ENCODE results near the gene SLC8A3. TPM values are rescaled to one million over a fixed set of nuclear protein-coding genes. Genes with fewer than 3 reads are reported as not detected.

Gene SLC8A3
- total and polyA plus RNA-seq, 2 of the 13 experiments (the other 11 are each of a cell fraction or from before 2014, with no cell fraction given) = 0.01 to 0.02 TPM

- TF ChIP-seq SMC3 (IDR thresholded peaks at IDR 0.05; ENCODE audit: low read length) (peak; percentile 86), ZBTB38 (CRISPR knock-in tag; IDR thresholded peaks at IDR 0.05) (0 out of 2 replicates have a peak, but pooled peaks have one; percentile 47), RFXAP (CRISPR knock-in tag; IDR thresholded peaks at IDR 0.05; ENCODE audit: borderline replicate concordance) (peak; percentile 26; the same call in 1 of the 2 replicates), XRCC5 (optimal IDR thresholded peaks at IDR 0.05; ENCODE audit: low read length) (peak; percentile 46), ZNF260 (CRISPR knock-in tag; IDR thresholded peaks at IDR 0.05; ENCODE audit: borderline replicate concordance, low read depth) (no peak), YY1 (IDR thresholded peaks at IDR 0.05; ENCODE audit: insufficient read depth, insufficient replicate concordance, low read depth, low read length) (peak; percentile 22), JDP2 (CRISPR knock-in tag; IDR thresholded peaks at IDR 0.05; ENCODE audit: borderline replicate concordance) (no peak), KLF11 (CRISPR knock-in tag; IDR thresholded peaks at IDR 0.05) (0 out of 2 replicates have a peak, but pooled peaks have one; percentile 30), ZNF687 (CRISPR knock-in tag; IDR thresholded peaks at IDR 0.05) (peak; percentile 61), ZNF530 (CRISPR knock-in tag; IDR thresholded peaks at IDR 0.05; ENCODE audit: low read depth) (no peak), ZNF329 (CRISPR knock-in tag; IDR thresholded peaks at IDR 0.05; ENCODE audit: low read depth) (0 out of 2 replicates have a peak, but pooled peaks have one; percentile 17), MXI1 (IDR thresholded peaks at IDR 0.05; ENCODE audit: borderline replicate concordance, low read depth, low read length) (0 out of 3 replicates have a peak, but pooled peaks have one; percentile 18), ZNF709 (CRISPR knock-in tag; IDR thresholded peaks at IDR 0.05) (0 out of 2 replicates have a peak, but pooled peaks have one; percentile 24), THRA (CRISPR knock-in tag; IDR thresholded peaks at IDR 0.05; ENCODE audit: borderline replicate concordance) (0 out of 2 replicates have a peak, but pooled peaks have one; percentile 19), NONO (IDR thresholded peaks at IDR 0.05) (no peak), NONO (CRISPR knock-in tag; conservative IDR thresholded peaks at IDR 0.05) (0 out of 2 replicates have a peak, but pooled peaks have one; percentile 33), NFKB2 (CRISPR knock-in tag; IDR thresholded peaks at IDR 0.05; ENCODE audit: borderline replicate concordance) (peak; percentile 42; the same call in 1 of the 2 replicates), KDM6A (CRISPR knock-in tag; IDR thresholded peaks at IDR 0.05; ENCODE audit: low read depth) (no peak), MTERF4 (CRISPR knock-in tag; IDR thresholded peaks at IDR 0.05) (0 out of 2 replicates have a peak, but pooled peaks have one; percentile 24), CTCF (CRISPR knock-in tag; IDR thresholded peaks at IDR 0.05) (peak; percentile 94)
These were observed 160.8 kb downstream of the SLC8A3 start (continued) for GRCh38 chr14:70027785-70028428.
